ENCODE data around the gene CASP8.
A peak's percentile ranks its signal among the peaks of the same experiment; 100 is the strongest.

CASP8 gene

DNA sequence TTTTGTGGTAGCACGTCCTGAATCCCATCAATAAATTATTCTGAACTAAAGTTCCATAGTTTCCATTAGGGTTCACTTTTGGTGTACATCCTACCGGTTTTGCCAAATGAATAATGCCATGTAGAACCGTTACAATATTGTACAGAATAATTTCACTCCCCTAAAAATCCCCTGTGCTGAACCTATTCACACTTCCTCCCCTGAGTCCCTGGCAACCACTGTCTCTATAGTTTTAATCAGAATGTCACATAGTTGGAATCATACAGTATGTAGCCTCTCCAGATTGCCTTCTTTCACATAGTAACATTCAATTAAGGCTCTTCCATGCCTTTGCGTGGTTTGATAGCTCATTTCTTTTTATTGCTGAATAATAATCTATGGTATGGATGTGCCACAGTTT is 9.6 kb upstream of the CASP8 start:
- DNase-seq (ENCODE audit: low read depth in 1 of 2, low spot score in 1 of 2), result no peak
- no peak for TF ChIP-seq JUND (IDR thresholded peaks at IDR 0.05; ENCODE audit: low read depth)
- in situ Hi-C loops (cut with HindIII; ENCODE audit: low pct_unique_long_range_greater_than_20kb, low sequenced_read_pairs), result no loop called here

DNA sequence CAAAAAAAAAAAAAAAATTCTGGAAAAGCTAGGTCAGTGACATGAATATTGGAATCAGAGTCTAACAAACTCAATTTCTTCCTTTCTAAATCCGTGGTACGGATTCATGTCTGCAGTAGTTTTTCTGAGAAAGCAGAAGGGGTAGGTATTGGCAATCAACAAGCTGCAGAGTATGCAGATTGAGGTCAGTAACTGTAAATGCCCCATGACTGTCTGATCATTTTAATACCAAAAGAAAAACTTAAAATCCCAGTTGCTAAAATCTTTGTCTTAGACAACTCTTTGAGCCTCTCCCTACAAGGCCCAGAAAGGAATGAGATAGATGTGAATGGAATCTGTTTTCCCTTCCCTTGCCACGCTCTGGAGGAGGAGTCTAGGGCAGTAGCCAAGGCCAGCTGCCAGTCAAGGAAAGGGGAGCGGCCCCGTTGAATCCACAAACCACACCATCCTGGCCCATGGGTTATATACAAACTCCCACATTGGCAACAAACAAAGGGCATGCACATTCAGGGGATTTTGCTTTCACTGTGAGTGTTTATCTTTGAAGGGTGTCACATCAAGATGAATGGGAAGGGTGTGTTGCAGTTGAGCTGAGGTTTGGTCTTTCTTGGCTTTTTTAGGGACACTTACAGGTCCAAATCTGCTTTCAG is 6.1 kb upstream of the CASP8 start:
- in situ Hi-C loops (cut with HindIII; ENCODE audit: low pct_unique_long_range_greater_than_20kb, low sequenced_read_pairs), result no loop called here
- peak in 1 of 2 experiments; percentile 20 for DNase-seq (ENCODE audit: low read depth in 1 of 2, low spot score in 1 of 2)
- TF ChIP-seq JUND (IDR thresholded peaks at IDR 0.05; ENCODE audit: low read depth), result no peak

DNA sequence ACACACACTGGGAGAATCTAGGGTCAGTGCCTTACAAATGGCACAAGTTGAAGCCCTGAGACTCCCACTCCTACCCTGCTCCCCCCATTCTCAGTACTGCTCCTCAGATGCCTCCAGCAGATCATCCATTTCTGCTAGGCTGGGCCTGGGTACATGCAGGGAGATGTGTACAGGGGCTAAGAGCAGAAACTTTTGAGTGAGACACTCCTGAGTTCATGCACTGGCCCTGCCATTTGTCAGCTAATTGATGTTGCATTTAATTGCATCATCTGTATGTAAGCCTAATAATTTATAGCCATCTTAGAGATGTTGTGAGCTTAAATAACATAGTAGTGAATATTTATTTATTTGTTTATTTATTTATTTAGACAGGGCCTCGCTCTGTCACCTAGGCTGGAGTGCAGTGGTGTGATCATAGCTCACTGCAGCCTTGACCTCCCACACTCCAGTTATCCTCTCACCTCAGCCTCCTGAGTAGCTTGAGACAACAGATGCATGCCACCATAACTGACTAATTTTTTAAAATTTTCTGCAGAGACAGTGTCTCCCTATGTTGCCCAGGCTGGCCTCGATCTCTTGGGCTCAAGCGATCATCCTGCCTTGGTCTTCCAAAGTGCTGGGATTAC is 4.8 kb upstream of the CASP8 start:
- no peak for TF ChIP-seq JUND (IDR thresholded peaks at IDR 0.05; ENCODE audit: low read depth)
- in situ Hi-C loops (cut with HindIII; ENCODE audit: low pct_unique_long_range_greater_than_20kb, low sequenced_read_pairs), result no loop called here
- DNase-seq (ENCODE audit: low read depth in 1 of 2, low spot score in 1 of 2), result no peak

DNA sequence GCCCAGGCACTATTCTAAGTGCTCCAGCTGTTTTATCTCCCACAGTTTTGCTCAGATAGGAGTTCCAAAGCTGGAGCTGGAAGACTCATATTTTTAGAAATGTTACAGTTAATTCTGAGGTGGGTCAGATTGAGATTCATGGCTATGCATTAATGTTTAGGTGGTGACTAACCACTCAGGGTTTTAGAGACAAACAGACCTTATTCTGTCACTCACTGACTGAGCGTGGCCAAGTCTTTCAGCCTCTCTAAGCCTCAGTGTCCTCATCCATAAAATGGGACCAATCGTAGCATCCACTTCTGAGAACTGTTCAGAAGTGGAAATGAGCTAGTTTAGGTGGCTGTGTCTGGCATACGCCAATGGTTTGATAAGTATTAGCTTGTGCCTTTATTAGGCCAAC is 4.3 kb upstream of the CASP8 start:
- in situ Hi-C loops (cut with HindIII; ENCODE audit: low pct_unique_long_range_greater_than_20kb, low sequenced_read_pairs), result no loop called here
- no peak for TF ChIP-seq JUND (IDR thresholded peaks at IDR 0.05; ENCODE audit: low read depth)
- DNase-seq (ENCODE audit: low read depth in 1 of 2, low spot score in 1 of 2), result no peak

DNA sequence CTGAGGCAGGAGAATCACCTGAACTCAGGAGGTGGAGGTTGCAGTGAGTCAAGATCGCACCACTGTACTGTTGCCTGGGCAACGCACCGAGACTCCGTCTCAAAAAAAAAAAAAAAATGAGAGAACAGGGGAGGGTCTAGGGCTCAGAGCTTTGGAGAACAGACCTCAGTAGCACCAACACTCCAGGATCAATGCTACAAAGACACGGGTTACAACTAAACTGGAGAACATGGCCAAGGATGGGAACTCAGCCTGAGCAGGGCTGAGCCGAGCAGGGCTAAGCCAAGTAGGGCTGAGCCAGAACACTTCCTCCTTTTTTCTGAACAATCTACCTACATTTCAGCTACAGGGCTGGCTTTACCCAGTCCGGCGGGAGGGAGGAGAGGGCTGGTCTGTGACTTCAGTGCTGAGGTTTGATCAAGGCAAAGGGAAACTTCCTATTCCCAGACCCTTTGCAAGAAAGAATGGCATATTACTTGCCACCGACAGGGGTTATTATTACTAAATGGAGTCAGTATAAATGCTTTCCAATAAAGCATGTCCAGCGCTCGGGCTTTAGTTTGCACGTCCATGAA is 2.9 kb upstream of the CASP8 start:
- in situ Hi-C loops (cut with HindIII; ENCODE audit: low pct_unique_long_range_greater_than_20kb, low sequenced_read_pairs), result no loop called here
- DNase-seq (ENCODE audit: low read depth in 1 of 2, low spot score in 1 of 2), result no peak
- no peak for TF ChIP-seq JUND (IDR thresholded peaks at IDR 0.05; ENCODE audit: low read depth)

DNA sequence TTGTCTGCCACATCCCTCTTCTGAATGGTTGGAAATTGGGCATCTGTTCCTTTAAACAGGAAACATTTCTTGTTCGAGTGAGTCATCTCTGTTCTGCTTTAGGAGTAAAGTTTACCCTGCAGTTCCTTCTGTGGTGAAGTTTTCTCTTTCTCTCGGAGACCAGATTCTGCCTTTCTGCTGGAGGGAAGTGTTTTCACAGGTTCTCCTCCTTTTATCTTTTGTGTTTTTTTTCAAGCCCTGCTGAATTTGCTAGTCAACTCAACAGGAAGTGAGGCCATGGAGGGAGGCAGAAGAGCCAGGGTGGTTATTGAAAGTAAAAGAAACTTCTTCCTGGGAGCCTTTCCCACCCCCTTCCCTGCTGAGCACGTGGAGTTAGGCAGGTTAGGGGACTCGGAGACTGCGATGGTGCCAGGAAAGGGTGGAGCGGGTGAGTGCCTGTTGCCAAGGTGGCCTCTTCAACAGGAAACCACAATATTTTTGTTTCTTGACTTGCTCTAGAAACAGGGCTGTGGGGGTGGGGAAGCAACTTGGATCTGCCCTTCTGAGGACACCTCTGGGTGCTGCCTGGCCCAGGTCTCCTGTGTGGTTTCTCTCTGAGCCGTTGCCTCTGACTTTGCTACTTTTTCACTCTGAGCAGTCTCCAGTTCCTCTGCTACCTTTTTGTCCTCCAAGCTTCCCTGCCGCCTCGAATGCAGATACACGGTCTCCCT is 2.2 kb upstream of the CASP8 start:
- DNase-seq (ENCODE audit: low read depth in 1 of 2, low spot score in 1 of 2), result peak; percentile 17 to 80
- in situ Hi-C loops (cut with HindIII; ENCODE audit: low pct_unique_long_range_greater_than_20kb, low sequenced_read_pairs), result no loop called here
- TF ChIP-seq JUND (IDR thresholded peaks at IDR 0.05; ENCODE audit: low read depth), result no peak

DNA sequence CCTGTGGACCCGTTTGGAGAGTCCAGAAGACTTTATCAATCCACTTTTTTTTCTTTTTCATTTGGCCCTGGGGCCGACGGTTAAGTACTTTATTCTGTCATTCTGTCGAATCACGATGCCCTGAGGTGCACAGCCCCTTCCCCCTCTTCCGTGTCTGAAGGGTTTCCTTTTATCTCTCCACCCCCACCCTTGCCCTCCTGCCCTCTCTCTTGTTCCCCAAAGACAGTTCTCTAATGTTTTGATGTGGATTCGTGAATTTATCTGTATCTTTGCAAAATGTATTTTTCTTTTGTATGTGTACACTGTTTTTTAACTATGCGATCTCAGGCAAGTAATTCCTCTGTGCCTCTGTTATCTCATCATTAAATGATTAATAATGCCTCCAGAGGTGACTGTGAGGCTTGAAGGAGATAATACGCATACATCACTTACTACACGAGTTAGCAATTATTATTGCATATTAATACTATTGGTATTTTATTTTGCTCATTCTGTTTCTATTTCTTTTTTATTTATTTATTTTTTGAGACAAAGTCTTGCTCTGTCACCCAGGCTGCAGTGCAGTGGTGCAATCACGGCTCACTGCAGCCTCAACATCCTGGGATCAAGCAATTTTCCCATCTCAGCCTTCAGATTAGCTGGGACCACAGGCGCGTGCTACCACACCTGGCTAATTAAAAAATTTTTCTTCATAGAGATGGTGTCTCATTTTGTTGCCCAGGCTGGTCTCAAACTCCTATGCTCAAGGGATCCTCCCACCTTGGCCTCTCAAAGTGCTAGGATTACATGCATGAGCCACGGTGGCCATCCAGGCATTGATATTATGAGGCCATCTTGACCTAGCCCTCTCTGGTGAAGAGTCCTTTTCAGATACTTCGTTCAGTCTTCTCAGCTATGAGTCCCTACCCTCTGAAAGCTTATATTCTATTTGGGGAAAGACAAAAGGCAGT is 1.4 kb upstream of the CASP8 start:
- no peak for DNase-seq (ENCODE audit: low read depth in 1 of 2, low spot score in 1 of 2)
- no peak for TF ChIP-seq JUND (IDR thresholded peaks at IDR 0.05; ENCODE audit: low read depth)
- in situ Hi-C loops (cut with HindIII; ENCODE audit: low pct_unique_long_range_greater_than_20kb, low sequenced_read_pairs), result no loop called here

DNA sequence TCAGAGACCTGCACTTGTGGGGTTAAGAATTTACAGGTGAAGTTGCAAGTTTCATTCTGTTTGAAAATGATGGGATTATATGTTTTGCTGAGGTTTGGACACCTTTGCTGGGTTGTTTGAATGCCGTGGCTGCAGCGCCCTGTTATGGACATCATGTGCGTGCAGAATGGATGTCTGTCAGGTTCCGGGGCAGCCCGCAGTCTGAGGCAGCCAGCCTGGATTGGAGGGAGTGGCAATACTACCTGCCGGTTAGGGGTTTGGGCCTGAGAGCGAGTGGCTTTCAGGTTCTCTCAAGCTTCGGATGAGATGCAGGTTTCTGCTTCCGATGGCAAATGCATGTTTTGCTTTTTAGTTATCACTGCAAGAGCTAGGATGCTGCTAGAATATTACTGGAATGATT is 1.1 kb downstream of the CASP8 start:
- in situ Hi-C loops (cut with HindIII; ENCODE audit: low pct_unique_long_range_greater_than_20kb, low sequenced_read_pairs), result no loop called here
- DNase-seq (ENCODE audit: low read depth in 1 of 2, low spot score in 1 of 2), result no peak
- no peak for TF ChIP-seq JUND (IDR thresholded peaks at IDR 0.05; ENCODE audit: low read depth)

DNA sequence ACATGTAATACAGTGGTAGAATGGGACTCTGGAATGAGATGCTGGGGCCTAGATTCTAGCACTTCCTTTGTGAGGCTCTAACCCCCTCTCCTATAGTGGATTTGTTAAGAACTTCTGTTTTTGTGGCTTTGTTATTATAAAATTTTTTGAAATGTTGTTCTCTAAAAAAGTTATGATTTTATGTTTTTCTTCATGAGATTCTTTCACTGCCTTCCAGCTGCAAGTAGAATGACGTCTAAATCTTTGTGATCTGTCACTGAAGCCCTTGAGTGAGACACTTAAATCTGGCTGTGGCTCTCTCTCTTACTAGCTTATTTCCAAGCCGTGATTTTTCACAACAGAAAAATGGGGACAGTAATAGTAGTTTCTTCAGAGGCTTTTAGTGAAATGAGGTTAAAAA is 1.6 kb downstream of the CASP8 start:
- TF ChIP-seq JUND (IDR thresholded peaks at IDR 0.05; ENCODE audit: low read depth), result no peak
- no peak for DNase-seq (ENCODE audit: low read depth in 1 of 2, low spot score in 1 of 2)
- in situ Hi-C loops (cut with HindIII; ENCODE audit: low pct_unique_long_range_greater_than_20kb, low sequenced_read_pairs), result no loop called here

DNA sequence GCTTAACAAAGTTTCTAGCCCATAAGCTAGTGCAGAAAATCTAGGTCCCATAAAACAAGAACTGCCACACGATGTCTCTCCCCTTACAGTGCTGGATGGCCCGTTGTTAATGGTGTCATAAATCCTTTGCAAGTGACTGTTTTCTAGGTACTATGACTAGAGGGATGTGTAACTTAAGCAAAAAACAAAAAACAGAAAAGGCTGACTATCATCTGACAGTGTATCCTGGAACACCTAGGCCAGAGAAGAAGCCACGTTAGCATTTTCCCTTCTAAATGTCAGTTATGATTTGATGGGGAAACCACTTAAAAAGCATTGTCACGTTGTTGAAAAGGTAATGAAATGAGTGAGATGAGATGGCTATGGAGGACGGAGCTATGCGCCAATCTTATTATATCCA is 2.4 kb downstream of the CASP8 start:
- in situ Hi-C loops (cut with HindIII; ENCODE audit: low pct_unique_long_range_greater_than_20kb, low sequenced_read_pairs), result no loop called here
- TF ChIP-seq JUND (IDR thresholded peaks at IDR 0.05; ENCODE audit: low read depth), result no peak
- no peak for DNase-seq (ENCODE audit: low read depth in 1 of 2, low spot score in 1 of 2)

DNA sequence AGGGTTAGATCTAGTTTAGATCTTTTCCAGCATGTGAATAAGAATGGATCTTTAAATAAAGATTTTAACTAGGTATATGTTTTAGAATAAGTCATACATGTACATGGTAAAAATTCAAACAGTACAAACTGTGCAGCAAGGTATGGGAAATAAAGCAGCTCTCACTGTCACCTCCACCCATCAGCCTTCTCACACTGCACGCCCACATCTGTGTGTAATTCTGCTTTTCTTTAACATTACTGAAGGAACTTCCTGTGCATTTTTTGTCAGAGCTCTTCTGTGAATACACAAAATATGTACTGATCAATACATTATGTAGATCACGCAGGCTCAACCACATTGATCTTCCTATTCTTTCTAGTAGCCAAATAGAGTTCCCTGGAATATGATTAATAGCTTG is 3.4 kb downstream of the CASP8 start:
- no peak for TF ChIP-seq JUND (IDR thresholded peaks at IDR 0.05; ENCODE audit: low read depth)
- no peak for DNase-seq (ENCODE audit: low read depth in 1 of 2, low spot score in 1 of 2)
- in situ Hi-C loops (cut with HindIII; ENCODE audit: low pct_unique_long_range_greater_than_20kb, low sequenced_read_pairs), result no loop called here

DNA sequence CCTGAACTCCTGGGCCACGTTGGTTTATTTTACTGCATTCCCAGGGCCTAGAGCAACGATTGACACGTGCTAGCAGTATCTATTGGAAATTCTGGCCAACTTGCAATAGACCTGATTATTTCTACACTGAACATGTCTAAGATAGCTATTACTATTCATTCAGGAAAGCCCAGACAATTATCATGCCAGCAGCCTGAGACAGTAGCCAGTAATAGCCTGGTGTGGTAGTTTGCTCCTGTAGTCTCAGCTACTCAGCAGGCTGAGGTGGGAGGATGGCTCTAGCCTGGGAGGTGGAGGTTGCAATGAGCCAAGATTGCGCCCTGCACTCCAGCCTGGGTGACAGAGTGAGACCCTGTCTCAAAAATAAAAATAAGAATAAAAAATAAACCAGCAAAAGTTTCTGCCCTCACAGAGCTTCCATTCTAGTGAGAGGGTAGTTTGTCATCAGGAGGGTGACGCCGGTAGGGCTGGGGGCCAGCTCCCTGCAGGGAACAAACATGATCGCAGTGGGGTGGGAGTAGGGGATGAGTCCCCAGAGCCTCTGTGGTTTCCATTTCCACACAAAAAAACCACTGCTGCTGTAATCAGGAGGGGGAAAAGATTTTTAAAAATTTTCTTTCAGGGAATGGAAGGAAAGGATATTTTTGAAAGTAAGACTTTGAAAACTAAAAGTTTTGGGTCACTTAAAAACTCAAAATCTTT is 4.3 kb downstream of the CASP8 start:
- DNase-seq (ENCODE audit: low read depth in 1 of 2, low spot score in 1 of 2), result no peak
- no peak for TF ChIP-seq JUND (IDR thresholded peaks at IDR 0.05; ENCODE audit: low read depth)
- in situ Hi-C loops (cut with HindIII; ENCODE audit: low pct_unique_long_range_greater_than_20kb, low sequenced_read_pairs), result no loop called here

All from T47D (cell line).